Gastrocnemius medialis (tissue), 4 donors: ENCODE results near the gene OTOG.

Experiments
- POLR2A ChIP-seq, 2 donors: fragments of 450-650 bp; IDR thresholded peaks; one replicate each; pipeline ENCODE4 v1.6.1; 2017; ENCODE audit warnings: antibody characterized with exemption in 2 of 2, mild to moderate bottlenecking in 2 of 2, moderate library complexity in 2 of 2
- TF ChIP-seq, protein P1 (sequence below), 5 experiments: fragments of 450-650 bp in 3 of 5; fragments of 200-600 bp in 2 of 5; sonication (generic) in 2 of 5; IDR thresholded peaks in 4 of 5; conservative IDR thresholded peaks in 1 of 5; 1 replicate in 4 of 5; 2 replicates in 1 of 5; pipeline ENCODE4 v1.5.1; 2016 to 2019; ENCODE audit warnings: antibody characterized with exemption in 5 of 5, mild to moderate bottlenecking in 3 of 5, moderate library complexity in 3 of 5

DNA sequence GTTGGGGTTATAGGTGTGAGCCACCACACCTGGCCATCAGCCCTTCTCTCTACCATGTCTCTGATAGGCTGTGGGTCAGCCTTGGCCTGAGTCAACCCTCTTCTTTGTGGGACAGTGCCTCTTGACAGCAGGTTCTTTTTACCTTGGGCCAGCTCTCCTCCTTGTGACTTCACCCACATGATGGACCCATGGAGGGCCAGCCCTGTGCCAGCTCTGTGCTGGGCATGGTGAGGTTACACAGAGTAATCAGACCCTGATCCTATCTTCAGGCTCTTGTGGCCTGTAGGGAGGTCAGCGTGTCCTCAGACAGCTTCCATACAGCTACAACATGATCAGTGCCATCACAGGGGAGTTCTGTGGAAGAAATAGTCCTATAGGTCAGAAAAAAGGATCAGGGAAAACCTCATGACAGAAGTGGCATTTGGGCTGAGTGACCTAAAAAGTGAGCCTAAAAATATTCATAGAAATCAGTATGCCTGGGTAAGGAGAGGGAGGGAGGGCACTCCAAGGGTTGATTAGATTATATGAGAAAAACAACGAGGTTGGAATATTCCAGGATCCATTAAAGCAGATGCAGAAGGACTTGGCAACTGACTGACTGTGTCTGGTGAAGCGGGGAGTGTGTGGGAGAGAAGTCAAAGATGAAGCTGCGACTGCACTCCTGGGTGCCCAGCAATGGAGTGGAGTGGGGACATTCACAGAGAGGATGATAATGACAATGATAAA lies 17.1 kb downstream of the OTOG start:
- TF ChIP-seq POLR2A (IDR thresholded peaks at IDR 0.05), result no peak
- TF ChIP-seq, protein P1, sequence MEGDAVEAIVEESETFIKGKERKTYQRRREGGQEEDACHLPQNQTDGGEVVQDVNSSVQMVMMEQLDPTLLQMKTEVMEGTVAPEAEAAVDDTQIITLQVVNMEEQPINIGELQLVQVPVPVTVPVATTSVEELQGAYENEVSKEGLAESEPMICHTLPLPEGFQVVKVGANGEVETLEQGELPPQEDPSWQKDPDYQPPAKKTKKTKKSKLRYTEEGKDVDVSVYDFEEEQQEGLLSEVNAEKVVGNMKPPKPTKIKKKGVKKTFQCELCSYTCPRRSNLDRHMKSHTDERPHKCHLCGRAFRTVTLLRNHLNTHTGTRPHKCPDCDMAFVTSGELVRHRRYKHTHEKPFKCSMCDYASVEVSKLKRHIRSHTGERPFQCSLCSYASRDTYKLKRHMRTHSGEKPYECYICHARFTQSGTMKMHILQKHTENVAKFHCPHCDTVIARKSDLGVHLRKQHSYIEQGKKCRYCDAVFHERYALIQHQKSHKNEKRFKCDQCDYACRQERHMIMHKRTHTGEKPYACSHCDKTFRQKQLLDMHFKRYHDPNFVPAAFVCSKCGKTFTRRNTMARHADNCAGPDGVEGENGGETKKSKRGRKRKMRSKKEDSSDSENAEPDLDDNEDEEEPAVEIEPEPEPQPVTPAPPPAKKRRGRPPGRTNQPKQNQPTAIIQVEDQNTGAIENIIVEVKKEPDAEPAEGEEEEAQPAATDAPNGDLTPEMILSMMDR (IDR thresholded peaks at IDR 0.05 in 4 of 5, conservative IDR thresholded peaks at IDR 0.05 in 1 of 5), result no peak
